Liver (tissue), 9 donors: ENCODE data around the gene ZSCAN29. TPM values are rescaled to one million over a fixed set of nuclear protein-coding genes. Genes with fewer than 3 reads are reported as not detected.

Experiments used
- DNase-seq: peaks from one replicate; pipeline ENCODE4 v3.0.0-alpha.2; 2017; ENCODE audit warnings: low spot score
- H3K27ac ChIP-seq, 2 donors: one replicate each; pipeline ENCODE4 v1.7.0; 2013; ENCODE audit warnings: inconsistent platforms in 2 of 2, low read length in 2 of 2, control low read depth in 1 of 2, low read depth in 1 of 2, mild to moderate bottlenecking in 1 of 2
- H3K27me3 ChIP-seq, 4 donors: one replicate each; pipeline versions ENCODE4 v1.6.1 to v1.7.0; 2013; ENCODE audit warnings: low read length in 3 of 4, inconsistent platforms in 1 of 4, mild to moderate bottlenecking in 1 of 4, moderate library complexity in 1 of 4; ENCODE audit not compliant: control insufficient read depth in 4 of 4, insufficient read depth in 4 of 4
- H3K36me3 ChIP-seq, 4 donors: one replicate each; pipeline versions ENCODE4 v1.6.1 to v1.7.0; 2013; ENCODE audit warnings: low read length in 3 of 4, mild to moderate bottlenecking in 3 of 4, low read depth in 1 of 4, moderate library complexity in 1 of 4; ENCODE audit not compliant: control insufficient read depth in 4 of 4, insufficient read depth in 3 of 4
- H3K4me1 ChIP-seq, 4 donors: one replicate each; pipeline versions ENCODE4 v1.6.1 to v1.7.0; 2013; ENCODE audit warnings: low read length in 3 of 4, mild to moderate bottlenecking in 3 of 4, moderate library complexity in 1 of 4; ENCODE audit not compliant: control insufficient read depth in 4 of 4, insufficient read depth in 4 of 4
- H3K4me3 ChIP-seq, 3 donors: one replicate each; pipeline versions ENCODE4 v1.6.1 to v1.7.0; 2013; ENCODE audit warnings: low read length in 3 of 3, control low read depth in 1 of 3, low read depth in 1 of 3, mild to moderate bottlenecking in 1 of 3
- H3K9ac ChIP-seq, 2 donors: one replicate each; pipeline ENCODE4 v1.7.0; 2013; ENCODE audit warnings: low read length in 2 of 2, mild to moderate bottlenecking in 2 of 2, moderate library complexity in 2 of 2, control low read depth in 1 of 2, low read depth in 1 of 2
- H3K9me3 ChIP-seq, 4 donors: one replicate each; pipeline versions ENCODE4 v1.6.1 to v1.7.0; 2013; ENCODE audit warnings: low read length in 3 of 4; ENCODE audit not compliant: control insufficient read depth in 4 of 4
- CTCF ChIP-seq: fragments of 150-350 bp; IDR thresholded peaks from 2 replicates; pipeline ENCODE4 v1.5.1; 2017; ENCODE audit warnings: improper control_type of control experiment, low read depth, low read length; ENCODE audit not compliant: missing input control
- EGR1 ChIP-seq, 2 donors: IDR thresholded peaks; 2 replicates each; pipeline ENCODE4 v1.6.1; 2016 to 2018; ENCODE audit warnings: antibody characterized with exemption in 2 of 2, low read depth in 2 of 2
- FOXA1 ChIP-seq: IDR thresholded peaks from 2 replicates; pipeline ENCODE4 v1.6.1; 2016; ENCODE audit warnings: antibody characterized with exemption
- FOXA2 ChIP-seq: IDR thresholded peaks from 2 replicates; pipeline ENCODE4 v1.6.1; 2016; ENCODE audit warnings: antibody characterized with exemption
- GABPA ChIP-seq, 2 donors: IDR thresholded peaks in 1 of 2; conservative IDR thresholded peaks in 1 of 2; 2 replicates each; pipeline ENCODE4 v1.6.1; 2016; ENCODE audit warnings: antibody characterized with exemption in 2 of 2, mild to moderate bottlenecking in 1 of 2, moderate library complexity in 1 of 2
- HNF4A ChIP-seq, 2 donors: conservative IDR thresholded peaks; 2 replicates each; pipeline ENCODE4 v1.6.1; 2016; ENCODE audit warnings: antibody characterized with exemption in 2 of 2, mild to moderate bottlenecking in 2 of 2
- JUND ChIP-seq, 2 donors: IDR thresholded peaks; 2 replicates each; pipeline ENCODE4 v1.6.1; 2016; ENCODE audit warnings: antibody characterized with exemption in 2 of 2
- MAX ChIP-seq: IDR thresholded peaks from 2 replicates; pipeline ENCODE4 v1.6.1; 2016; ENCODE audit warnings: antibody characterized with exemption
- NR2F2 ChIP-seq: IDR thresholded peaks from 2 replicates; pipeline ENCODE4 v1.6.1; 2016; ENCODE audit warnings: antibody characterized with exemption
- RAD21 ChIP-seq, 2 donors: IDR thresholded peaks; 2 replicates each; pipeline ENCODE4 v1.6.1; 2016; ENCODE audit warnings: antibody characterized with exemption in 2 of 2, mild to moderate bottlenecking in 2 of 2
- REST ChIP-seq: IDR thresholded peaks from 2 replicates; pipeline ENCODE4 v1.6.1; 2016; ENCODE audit warnings: antibody characterized with exemption, mild to moderate bottlenecking
- SP1 ChIP-seq: IDR thresholded peaks from 2 replicates; pipeline ENCODE4 v1.6.1; 2018; ENCODE audit warnings: antibody characterized with exemption, mild to moderate bottlenecking
- TAF1 ChIP-seq: conservative IDR thresholded peaks from 2 replicates; pipeline ENCODE4 v1.6.1; 2016; ENCODE audit warnings: antibody characterized with exemption, mild to moderate bottlenecking
- YY1 ChIP-seq: IDR thresholded peaks from 2 replicates; pipeline ENCODE4 v1.6.1; 2016; ENCODE audit warnings: antibody characterized with exemption, mild to moderate bottlenecking
- WGBS: extraction: QIAGEN DNeasy Blood & Tissue Kit; methylation state at CpG from one replicate; pipeline ENCODE4 v1.1.7; 2013; 5-methylcytosine and 5-hydroxymethylcytosine counted together
- polyA plus RNA-seq, 2 donors: library from polyadenylated mRNA; stranded (reverse) in 1 of 2; unstranded in 1 of 2; fragments of 200-250 nt in 1 of 2; fragments of >200 nt in 1 of 2; fragmentation: Nextera tagmentation in 1 of 2; extraction: Ambion mirVana in 1 of 2; gene quantifications; one replicate each; pipeline versions ENCODE4 v1.2.1 to v1.2.3, GENCODE V29; 2013 to 2015
- total RNA-seq, 2 donors: library from RNA; depleted of rRNA; stranded (reverse); fragments of >200 nt; gene quantifications; one replicate each; pipeline ENCODE4 v1.2.3, GENCODE V29; 2014
- donor health status: healthy.
- donor health status: healthy.
- donor health status: healthy.
- donor health status: healthy.
- donor health status: healthy.

The ZSCAN29 gene
- total and polyA plus RNA-seq, 4 donors = 4.1 to 15.6 (median 9.6) TPM

- no peaks in the 10 kb centered on the region for H3K4me1 ChIP-seq
- DNase-seq = no peak
- no peak for TF ChIP-seq NR2F2
- TF ChIP-seq MAX = no peak
- no peak for TF ChIP-seq FOXA1
- TF ChIP-seq REST = no peak
- TF ChIP-seq TAF1 = no peak
- no peak for TF ChIP-seq GABPA (IDR thresholded peaks at IDR 0.05 in 1 of 2, conservative IDR thresholded peaks at IDR 0.05 in 1 of 2)
- no peak for TF ChIP-seq YY1
- no peak overlapping the region for H3K27ac ChIP-seq
- H3K9me3 ChIP-seq = no peaks in the 10 kb centered on the region
- no peak overlapping the region for H3K9ac ChIP-seq
- H3K36me3 ChIP-seq = peaks cover 0 to 22% (median 20%) of the 10 kb centered on the region in 4 donors
- no peaks in the 10 kb centered on the region for H3K27me3 ChIP-seq
- no peak overlapping the region for H3K4me3 ChIP-seq
These were observed 43.4 kb upstream of the ZSCAN29 start for GRCh38 chr15:43414196-43414595.

GRCh38 chr15:43412096-43412495, 41.3 kb upstream of the ZSCAN29 start:
- DNase-seq = no peak
- WGBS = 92% methylated on average over 1 of the region's 1 CpG
- no peaks in the 10 kb centered on the region for H3K9me3 ChIP-seq
- peaks cover 0 to 39% (median 37%) of the 10 kb centered on the region in 4 donors for H3K36me3 ChIP-seq
- H3K4me1 ChIP-seq = no peaks in the 10 kb centered on the region
- H3K27ac ChIP-seq = no peak overlapping the region
- H3K4me3 ChIP-seq = no peak overlapping the region
- no peak overlapping the region for H3K9ac ChIP-seq
- TF ChIP-seq FOXA1 (no peak), RAD21 (IDR thresholded peaks at IDR 0.05) (no peak), SP1 (no peak), CTCF (no peak), NR2F2 (no peak), JUND (IDR thresholded peaks at IDR 0.05) (no peak), EGR1 (IDR thresholded peaks at IDR 0.05; ENCODE audit: low read depth in 2 of 2) (no peak), YY1 (no peak), REST (no peak), HNF4A (conservative IDR thresholded peaks at IDR 0.05) (no peak), FOXA2 (no peak)
- no peaks in the 10 kb centered on the region for H3K27me3 ChIP-seq
